ENCODE measurements around the gene SLC7A1.

SLC7A1 gene

GRCh38 chr13:29499506-29500165, 95.9 kb downstream of the SLC7A1 start:
- Histone ChIP-seq H3K27ac (ENCODE audit: low read depth, low read length) (no peak overlapping the region), H3K9me3 (ENCODE audit: insufficient read depth, low read depth, low read length) (no peaks in the 10 kb centered on the region), H3K4me3 (ENCODE audit: low read length) (no peak overlapping the region), H3K27me3 (ENCODE audit: insufficient read depth, low read length) (peaks cover 3% of the 10 kb centered on the region; the same call in 1 of the 2 replicates), H3K36me3 (ENCODE audit: insufficient read depth, low read length) (no peaks in the 10 kb centered on the region), H3K9ac (ENCODE audit: low read depth, low read length) (no peak overlapping the region), H3K4me1 (ENCODE audit: insufficient read depth, low read length) (peaks cover 4% of the 10 kb centered on the region; the same call in 1 of the 2 replicates)
- 96% methylated on average over 7 of the region's 7 CpGs for WGBS

GRCh38 chr13:29498426-29499040, 97.0 kb downstream of the SLC7A1 start:
- Histone ChIP-seq H3K9me3 (ENCODE audit: insufficient read depth, low read depth, low read length) (no peaks in the 10 kb centered on the region), H3K27me3 (ENCODE audit: insufficient read depth, low read length) (peaks cover 3% of the 10 kb centered on the region; the same call in 1 of the 2 replicates), H3K4me3 (ENCODE audit: low read length) (no peak overlapping the region), H3K9ac (ENCODE audit: low read depth, low read length) (no peak overlapping the region), H3K27ac (ENCODE audit: low read depth, low read length) (no peak overlapping the region), H3K4me1 (ENCODE audit: insufficient read depth, low read length) (peaks cover 9% of the 10 kb centered on the region; the same call in 1 of the 2 replicates), H3K36me3 (ENCODE audit: insufficient read depth, low read length) (no peaks in the 10 kb centered on the region)
- WGBS = 93% methylated on average over 13 of the region's 13 CpGs

DNA sequence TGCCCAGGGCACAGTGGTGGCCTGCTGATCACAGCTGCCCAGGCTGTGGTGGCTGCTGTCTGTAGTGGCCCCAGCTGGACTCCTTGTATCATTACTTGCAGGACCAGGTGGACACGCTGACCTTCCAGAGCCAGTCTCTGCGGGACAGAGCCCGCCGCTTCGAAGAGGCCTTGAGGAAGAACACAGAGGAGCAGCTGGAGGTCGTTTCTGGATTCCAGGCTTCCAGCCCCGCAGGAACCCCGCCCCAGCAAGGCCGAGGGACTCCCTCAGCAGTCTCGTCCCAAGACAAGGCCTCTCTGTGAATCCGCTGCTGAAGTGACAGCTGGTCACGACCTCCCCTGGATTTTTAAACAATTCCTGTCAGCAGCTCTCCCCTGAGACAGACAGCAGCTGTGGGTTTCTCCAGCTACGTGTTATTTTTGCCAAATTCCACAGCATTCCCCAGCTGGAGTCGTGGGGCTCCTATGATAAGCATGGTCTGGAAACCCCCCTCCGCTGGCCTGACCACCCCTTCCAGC, 98.3 kb downstream of the SLC7A1 start:
- no peaks in the 10 kb centered on the region for H3K36me3 ChIP-seq (ENCODE audit: insufficient read depth, low read length)

DNA sequence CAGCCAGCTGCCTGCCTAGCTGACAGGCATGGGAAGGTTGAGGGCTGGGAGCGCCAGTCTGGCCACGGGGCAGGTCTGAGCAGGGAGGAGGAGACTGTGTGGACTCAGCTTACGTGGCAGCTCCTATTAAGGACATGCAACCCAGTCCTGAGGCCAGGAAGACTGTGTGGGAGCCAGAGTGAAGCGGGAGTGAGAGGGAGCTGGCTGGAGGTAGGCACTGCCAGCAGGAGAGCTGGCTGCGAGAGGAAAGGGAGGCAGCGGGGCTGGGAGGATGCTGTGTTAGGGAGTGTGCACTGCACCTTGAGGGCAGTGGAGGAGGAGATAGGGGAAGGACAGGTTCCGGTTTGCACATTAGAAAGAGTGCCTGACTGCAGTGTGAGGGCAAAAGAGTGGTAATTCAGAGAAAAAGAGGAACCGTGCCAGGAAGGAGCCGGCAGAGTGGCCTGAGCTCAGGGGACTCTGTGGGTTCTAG, 99.2 kb downstream of the SLC7A1 start:
- Histone ChIP-seq H3K36me3 (ENCODE audit: insufficient read depth, low read length) (no peaks in the 10 kb centered on the region), H3K9ac (ENCODE audit: low read depth, low read length) (no peak overlapping the region), H3K27ac (ENCODE audit: low read depth, low read length) (no peak overlapping the region), H3K4me3 (ENCODE audit: low read length) (no peak overlapping the region), H3K4me1 (ENCODE audit: insufficient read depth, low read length) (peaks cover 5% of the 10 kb centered on the region; the same call in 1 of the 2 replicates), H3K27me3 (ENCODE audit: insufficient read depth, low read length) (no peaks in the 10 kb centered on the region), H3K9me3 (ENCODE audit: insufficient read depth, low read depth, low read length) (no peaks in the 10 kb centered on the region)
- WGBS = 90% methylated on average over 9 of the region's 9 CpGs

More for the DNA sequence above, 98.3 kb downstream of the SLC7A1 start:
- Histone ChIP-seq H3K9me3 (ENCODE audit: insufficient read depth, low read depth, low read length) (no peaks in the 10 kb centered on the region), H3K4me3 (ENCODE audit: low read length) (no peak overlapping the region), H3K27me3 (ENCODE audit: insufficient read depth, low read length) (no peaks in the 10 kb centered on the region), H3K9ac (ENCODE audit: low read depth, low read length) (no peak overlapping the region), H3K27ac (ENCODE audit: low read depth, low read length) (no peak overlapping the region), H3K4me1 (ENCODE audit: insufficient read depth, low read length) (peaks cover 5% of the 10 kb centered on the region; the same call in 1 of the 2 replicates)
- 58% methylated on average over 15 of the region's 15 CpGs for WGBS

DNA sequence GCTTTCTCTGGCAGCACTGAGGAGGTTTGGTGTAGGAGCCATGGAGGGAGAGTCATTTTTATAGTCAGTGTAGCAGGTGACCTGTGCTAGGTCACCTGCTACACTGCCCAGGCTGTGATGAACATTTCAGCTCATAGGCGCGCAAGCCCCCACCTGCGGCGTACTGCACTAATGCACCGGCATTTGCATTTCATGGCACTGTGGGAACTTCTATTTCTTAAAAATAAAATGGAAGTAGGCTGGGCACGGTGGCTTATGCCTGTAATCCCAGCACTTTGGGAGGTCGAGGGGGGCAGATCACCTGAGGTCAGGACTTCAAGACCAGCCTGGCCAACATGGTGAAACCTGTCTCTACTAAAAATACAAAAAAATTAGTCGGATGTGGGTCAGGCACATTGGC, 101.0 kb downstream of the SLC7A1 start:
- Histone ChIP-seq H3K4me1 (ENCODE audit: insufficient read depth, low read length) (peaks cover 5% of the 10 kb centered on the region; the same call in 1 of the 2 replicates), H3K9me3 (ENCODE audit: insufficient read depth, low read depth, low read length) (no peaks in the 10 kb centered on the region), H3K27ac (ENCODE audit: low read depth, low read length) (no peak overlapping the region), H3K36me3 (ENCODE audit: insufficient read depth, low read length) (no peaks in the 10 kb centered on the region), H3K9ac (ENCODE audit: low read depth, low read length) (no peak overlapping the region), H3K27me3 (ENCODE audit: insufficient read depth, low read length) (no peaks in the 10 kb centered on the region), H3K4me3 (ENCODE audit: low read length) (no peak overlapping the region)
- 97% methylated on average over 8 of the region's 8 CpGs for WGBS

DNA sequence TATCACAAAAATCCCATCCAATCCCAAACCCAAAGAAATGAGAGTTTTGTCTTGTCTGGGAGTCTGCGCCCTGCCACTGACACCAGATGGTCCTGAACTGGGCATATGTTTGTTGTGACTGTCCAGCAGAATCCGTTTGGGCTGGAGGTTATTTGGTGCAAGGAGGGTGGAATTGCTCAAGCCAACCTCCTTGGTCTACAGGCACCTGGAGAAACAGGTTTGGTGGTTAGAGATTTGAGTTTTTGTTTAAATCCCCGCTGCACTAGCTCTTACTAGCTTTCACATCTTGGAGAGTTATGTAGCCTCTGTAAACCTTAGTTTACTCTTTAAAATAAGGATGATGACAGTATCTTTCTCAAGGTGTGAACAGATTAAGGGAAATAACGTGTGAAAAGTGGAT, 101.7 kb downstream of the SLC7A1 start:
- peaks cover 5% of the 10 kb centered on the region; the same call in 1 of the 2 replicates for H3K4me1 ChIP-seq (ENCODE audit: insufficient read depth, low read length)

GRCh38 chr13:29491248-29491647, 104.2 kb downstream of the SLC7A1 start:
- Histone ChIP-seq H3K36me3 (ENCODE audit: insufficient read depth, low read length) (no peaks in the 10 kb centered on the region), H3K4me1 (ENCODE audit: insufficient read depth, low read length) (peaks cover 12% of the 10 kb centered on the region; the same call in 1 of the 2 replicates), H3K9me3 (ENCODE audit: insufficient read depth, low read depth, low read length) (no peaks in the 10 kb centered on the region), H3K27ac (ENCODE audit: low read depth, low read length) (no peak overlapping the region), H3K4me3 (ENCODE audit: low read length) (no peak overlapping the region), H3K27me3 (ENCODE audit: insufficient read depth, low read length) (no peaks in the 10 kb centered on the region), H3K9ac (ENCODE audit: low read depth, low read length) (no peak overlapping the region)
- 48% methylated on average over 2 of the region's 2 CpGs for WGBS

More for the DNA sequence above, 101.7 kb downstream of the SLC7A1 start:
- 82% methylated on average over 4 of the region's 4 CpGs for WGBS
- no peak overlapping the region for H3K9ac ChIP-seq (ENCODE audit: low read depth, low read length)
- H3K36me3 ChIP-seq (ENCODE audit: insufficient read depth, low read length) = no peaks in the 10 kb centered on the region
- no peak overlapping the region for H3K27ac ChIP-seq (ENCODE audit: low read depth, low read length)
- H3K4me3 ChIP-seq (ENCODE audit: low read length) = no peak overlapping the region
- H3K9me3 ChIP-seq (ENCODE audit: insufficient read depth, low read depth, low read length) = no peaks in the 10 kb centered on the region
- H3K27me3 ChIP-seq (ENCODE audit: insufficient read depth, low read length) = no peaks in the 10 kb centered on the region

- 95% methylated on average over 9 of the region's 9 CpGs for WGBS
- Histone ChIP-seq H3K27me3 (ENCODE audit: insufficient read depth, low read length) (no peaks in the 10 kb centered on the region), H3K9me3 (ENCODE audit: insufficient read depth, low read depth, low read length) (no peaks in the 10 kb centered on the region), H3K9ac (ENCODE audit: low read depth, low read length) (no peak overlapping the region), H3K27ac (ENCODE audit: low read depth, low read length) (no peak overlapping the region), H3K36me3 (ENCODE audit: insufficient read depth, low read length) (no peaks in the 10 kb centered on the region), H3K4me3 (ENCODE audit: low read length) (no peak overlapping the region), H3K4me1 (ENCODE audit: insufficient read depth, low read length) (peaks cover 12% of the 10 kb centered on the region; the same call in 1 of the 2 replicates)
These were observed 105.0 kb downstream of the SLC7A1 start for GRCh38 chr13:29490561-29490885.

DNA sequence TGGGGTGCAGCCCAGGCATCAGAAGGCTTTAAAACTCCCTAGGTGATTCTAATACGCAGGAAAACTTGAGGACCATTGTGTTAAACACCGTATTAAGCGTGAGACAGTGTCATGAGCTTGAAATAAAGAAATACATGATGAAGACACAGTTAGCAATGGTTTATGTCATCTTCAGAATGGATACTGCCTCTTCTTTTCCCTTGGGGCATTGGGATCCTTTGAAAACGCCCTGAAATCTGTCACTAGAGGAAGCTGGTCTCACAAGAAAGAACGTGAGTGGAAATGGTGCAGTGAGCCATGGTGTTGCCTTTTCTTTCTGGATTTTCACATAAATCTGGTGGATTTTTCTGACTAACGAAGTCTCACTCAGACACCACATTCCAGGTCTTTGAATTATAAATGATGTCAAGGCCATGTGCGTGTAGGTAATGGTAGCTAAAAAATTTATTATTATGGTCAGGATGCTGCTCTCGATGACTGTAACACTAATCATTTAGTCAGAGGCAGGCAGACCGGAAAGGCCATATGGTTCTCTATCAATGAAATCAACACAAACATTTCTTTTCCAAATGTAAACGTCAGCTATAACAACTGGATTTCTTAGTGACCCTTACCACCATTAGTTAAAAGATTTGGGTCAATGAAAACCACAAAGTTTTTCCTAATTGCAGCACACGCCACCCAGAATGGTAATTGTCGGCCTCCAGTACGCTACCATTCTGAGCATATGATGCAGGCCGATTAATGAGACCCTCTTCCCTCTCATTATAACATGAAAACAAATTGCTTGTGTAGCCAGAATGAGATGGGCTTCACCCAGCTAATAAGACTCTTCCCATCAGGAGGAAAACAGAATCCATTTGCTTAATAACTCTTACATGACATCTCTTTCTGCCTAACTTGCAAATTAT, 105.6 kb downstream of the SLC7A1 start:
- Histone ChIP-seq H3K9me3 (ENCODE audit: insufficient read depth, low read depth, low read length) (no peaks in the 10 kb centered on the region), H3K27ac (ENCODE audit: low read depth, low read length) (no peak overlapping the region), H3K4me3 (ENCODE audit: low read length) (no peak overlapping the region), H3K9ac (ENCODE audit: low read depth, low read length) (no peak overlapping the region), H3K36me3 (ENCODE audit: insufficient read depth, low read length) (no peaks in the 10 kb centered on the region), H3K27me3 (ENCODE audit: insufficient read depth, low read length) (no peaks in the 10 kb centered on the region), H3K4me1 (ENCODE audit: insufficient read depth, low read length) (peaks cover 12% of the 10 kb centered on the region; the same call in 1 of the 2 replicates)
- WGBS = 85% methylated on average over 14 of the region's 14 CpGs

- H3K27ac ChIP-seq (ENCODE audit: low read depth, low read length) = no peak overlapping the region
- no peak overlapping the region for H3K9ac ChIP-seq (ENCODE audit: low read depth, low read length)
- H3K4me3 ChIP-seq (ENCODE audit: low read length) = no peak overlapping the region
- H3K27me3 ChIP-seq (ENCODE audit: insufficient read depth, low read length) = no peaks in the 10 kb centered on the region
- WGBS = 87% methylated on average over 22 of the region's 22 CpGs
- no peaks in the 10 kb centered on the region for H3K36me3 ChIP-seq (ENCODE audit: insufficient read depth, low read length)
- no peaks in the 10 kb centered on the region for H3K9me3 ChIP-seq (ENCODE audit: insufficient read depth, low read depth, low read length)
- peaks cover 20% of the 10 kb centered on the region for H3K4me1 ChIP-seq (ENCODE audit: insufficient read depth, low read length)
These were observed 107.7 kb downstream of the SLC7A1 start for GRCh38 chr13:29487466-29488454.

Measured in HUES64 (cell line).